Measurements from ENCODE around the gene CSHL1. TPM values are rescaled to one million over a fixed set of nuclear protein-coding genes. Genes with fewer than 3 reads are reported as not detected.

CSHL1 gene
- total RNA-seq: not detected
- long read RNA-seq: 0 reads

DNA sequence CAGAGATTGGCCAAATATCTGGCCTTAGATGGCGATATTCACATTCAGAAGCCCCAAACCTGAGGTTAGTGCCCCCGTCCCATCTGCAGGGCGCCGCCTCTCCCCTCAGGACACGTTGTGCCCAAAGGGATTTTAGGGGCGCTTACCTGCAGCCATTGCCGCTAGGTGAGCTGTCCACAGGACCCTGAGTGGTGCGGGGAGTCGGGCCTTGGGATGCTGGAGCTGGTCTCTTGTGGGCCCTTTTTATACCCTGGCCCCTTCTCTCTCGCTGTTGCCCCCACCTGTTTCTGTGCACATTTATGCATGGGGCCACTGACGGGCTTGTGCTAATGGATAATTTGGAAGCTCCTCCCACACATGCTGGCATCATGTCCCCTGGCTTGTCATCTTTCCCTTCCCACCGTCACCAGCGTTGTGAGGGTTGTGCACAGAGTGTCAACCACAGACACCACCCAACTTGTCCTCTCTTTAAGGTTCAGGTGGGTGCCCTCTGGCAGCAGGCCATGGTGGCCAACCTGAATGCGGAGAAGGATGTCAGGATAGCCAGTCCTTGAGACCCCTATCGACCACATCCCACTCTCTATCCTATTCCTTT, at the start of gene CSHL1:
Gene CSHL1, minus strand, starts transcription at position 218 of the 595 bp plus-strand sequence. Its CDS starts 62 bp downstream, at position 156.
- ATAC-seq (no peak), DNase-seq (no peak)
- intact Hi-C loops (cut with DNase I, micrococcal nuclease): loop anchor here (10.0 kb wide), 2 partner anchors 114 to 224 kb away; partner anchors contain the start of genes ERN1 (in 2 of the 2) and ICAM2 (in 1 of the 2)

- ATAC-seq (no peak), DNase-seq (no peak)
- intact Hi-C loops (cut with DNase I, micrococcal nuclease): no loop called here
Measured at GRCh38 chr17:63960430-63960829, 49.4 kb upstream of the CSHL1 start.

- ATAC-seq (no peak), DNase-seq (no peak)
- intact Hi-C loops (cut with DNase I, micrococcal nuclease): no loop called here
Measured at GRCh38 chr17:63960006-63960405, 48.9 kb upstream of the CSHL1 start.

- ATAC-seq (no peak), DNase-seq (no peak)
- intact Hi-C loops (cut with DNase I, micrococcal nuclease): no loop called here
Measured at GRCh38 chr17:63956296-63956920, 45.4 kb upstream of the CSHL1 start.

- DNase-seq (no peak), ATAC-seq (no peak)
- intact Hi-C loops (cut with DNase I, micrococcal nuclease): no loop called here
Measured at GRCh38 chr17:63955791-63956190, 44.7 kb upstream of the CSHL1 start.

- intact Hi-C loops (cut with DNase I, micrococcal nuclease): no loop called here
Measured at GRCh38 chr17:63955232-63955631, 44.2 kb upstream of the CSHL1 start.

DNA sequence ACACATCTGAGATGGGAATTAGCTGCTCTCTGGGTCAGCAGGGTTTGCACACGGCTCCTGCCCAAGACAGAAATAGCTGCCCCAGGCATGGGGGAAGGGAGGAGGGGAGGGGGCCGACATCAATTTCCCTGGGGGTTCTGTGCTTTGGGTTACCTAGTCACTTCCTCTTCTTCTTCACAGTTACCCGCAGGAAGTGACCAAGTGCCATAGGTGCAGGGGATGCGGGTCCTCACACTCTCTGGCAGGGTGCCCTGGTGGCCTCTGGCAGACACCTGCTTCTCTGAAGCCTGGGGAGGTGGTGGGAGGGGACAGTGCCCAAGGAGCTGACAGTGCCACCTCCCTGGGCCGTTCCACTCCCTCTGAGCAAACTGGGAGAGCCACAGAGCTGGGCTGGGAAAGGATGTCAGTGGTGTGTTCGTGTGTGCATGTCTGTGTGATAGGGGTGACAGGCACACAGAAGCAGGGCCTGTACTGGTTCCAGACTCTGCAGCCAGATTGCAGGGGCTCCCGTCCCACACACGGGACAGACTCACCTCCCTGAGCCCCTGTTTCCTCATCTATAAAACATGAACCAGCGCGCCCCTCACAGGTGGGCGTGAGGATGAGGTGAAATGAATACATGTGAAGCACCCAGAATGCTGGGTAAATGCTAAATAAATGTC, 43.5 kb upstream of the CSHL1 start:
- intact Hi-C loops (cut with DNase I, micrococcal nuclease): no loop called here
- ATAC-seq (peak; percentile 16), DNase-seq (peak in 1 of 2 donors; percentile 35)

More at GRCh38 chr17:63955232-63955631, 44.2 kb upstream of the CSHL1 start:
- no peak for ATAC-seq
- DNase-seq: no peak

DNA sequence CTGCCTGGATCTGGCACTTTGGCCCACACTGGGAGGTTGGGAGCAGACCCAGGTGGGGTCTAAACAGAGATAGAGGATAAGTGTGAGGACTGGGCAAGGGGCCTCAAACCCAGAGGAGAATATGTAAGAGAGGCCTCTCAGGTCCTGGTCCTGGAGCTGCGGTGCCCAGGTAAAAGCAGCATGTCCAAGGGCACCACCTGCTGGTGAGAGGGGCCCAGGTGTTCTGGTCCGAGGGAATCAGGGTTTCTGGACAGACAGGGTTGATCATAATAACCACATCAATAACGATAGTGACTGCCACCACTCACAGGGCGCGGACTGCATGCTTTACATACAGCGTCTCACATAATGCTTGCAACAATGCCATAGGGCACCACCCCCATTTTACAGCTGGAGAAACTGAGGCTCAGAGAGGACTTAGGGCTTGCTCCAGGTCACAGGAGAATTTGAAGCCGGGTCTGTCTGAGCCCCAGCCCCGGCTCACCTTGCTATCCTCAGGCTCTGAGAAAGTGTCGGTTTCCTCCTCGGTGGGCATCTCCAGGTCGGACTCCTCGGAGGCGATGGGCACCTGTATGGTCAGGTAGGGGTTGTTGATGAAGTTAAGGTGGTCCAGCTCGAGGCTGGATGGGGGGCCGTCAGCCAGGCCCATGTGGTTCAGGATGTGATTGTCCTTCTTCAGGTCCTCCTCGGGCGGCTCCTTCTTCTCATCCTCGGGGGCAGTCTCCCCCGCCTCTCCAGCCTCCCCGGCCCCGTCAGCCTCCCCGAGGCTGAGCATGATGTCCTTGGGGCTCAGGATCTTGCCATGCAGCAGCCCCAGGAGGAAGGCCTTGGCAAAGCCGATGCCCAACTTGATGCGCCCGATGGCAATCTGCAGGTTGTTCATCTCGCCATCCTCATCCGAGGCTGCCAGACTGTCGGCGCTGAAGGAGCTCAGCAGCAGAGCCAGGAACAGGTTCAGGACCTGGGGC, 40.2 kb upstream of the CSHL1 start:
- DNase-seq (peak in 1 of 2 donors; percentile 82), ATAC-seq (peak; percentile 69)
- intact Hi-C loops (cut with DNase I, micrococcal nuclease): no loop called here

GRCh38 chr17:63949576-63950250, 38.7 kb upstream of the CSHL1 start:
- DNase-seq (no peak), ATAC-seq (no peak)
- intact Hi-C loops (cut with DNase I, micrococcal nuclease): no loop called here

DNA sequence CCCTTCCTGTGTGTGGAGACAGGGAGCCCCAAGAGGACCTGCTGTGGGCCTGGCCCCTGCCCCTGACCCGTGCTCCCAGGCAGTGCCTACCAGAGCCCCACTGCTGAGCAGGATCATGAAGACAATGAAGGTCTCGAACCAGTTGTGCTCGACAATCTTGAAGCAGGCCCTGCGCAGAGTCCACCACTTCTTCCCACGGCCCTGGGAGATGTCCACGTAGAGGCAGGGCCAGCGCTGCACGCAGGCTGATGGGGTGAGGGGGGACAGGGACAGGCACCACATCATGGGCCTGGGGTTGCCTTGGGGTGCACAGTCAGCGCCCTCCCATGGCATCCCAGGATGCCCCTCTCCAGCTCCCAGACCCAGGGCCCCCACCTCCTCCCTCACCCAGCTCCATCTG, 37.5 kb upstream of the CSHL1 start:
- intact Hi-C loops (cut with DNase I, micrococcal nuclease): no loop called here
- ATAC-seq: no peak
- no peak for DNase-seq

- DNase-seq: no peak
- no peak for ATAC-seq
- intact Hi-C loops (cut with DNase I, micrococcal nuclease): no loop called here
Measured at GRCh38 chr17:63947711-63948330, 36.8 kb upstream of the CSHL1 start.

- intact Hi-C loops (cut with DNase I, micrococcal nuclease): no loop called here
- ATAC-seq (peak; percentile 80), DNase-seq (peak; percentile 33 to 62)
Measured at GRCh38 chr17:63946440-63947363, 35.6 kb upstream of the CSHL1 start.

- intact Hi-C loops (cut with DNase I, micrococcal nuclease): no loop called here
- no peak for ATAC-seq
- DNase-seq: no peak
Measured at GRCh38 chr17:63945784-63946439, 34.9 kb upstream of the CSHL1 start.

- ATAC-seq (no peak), DNase-seq (no peak)
- intact Hi-C loops (cut with DNase I, micrococcal nuclease): no loop called here
Measured at GRCh38 chr17:63944736-63945499, 33.9 kb upstream of the CSHL1 start.

DNA sequence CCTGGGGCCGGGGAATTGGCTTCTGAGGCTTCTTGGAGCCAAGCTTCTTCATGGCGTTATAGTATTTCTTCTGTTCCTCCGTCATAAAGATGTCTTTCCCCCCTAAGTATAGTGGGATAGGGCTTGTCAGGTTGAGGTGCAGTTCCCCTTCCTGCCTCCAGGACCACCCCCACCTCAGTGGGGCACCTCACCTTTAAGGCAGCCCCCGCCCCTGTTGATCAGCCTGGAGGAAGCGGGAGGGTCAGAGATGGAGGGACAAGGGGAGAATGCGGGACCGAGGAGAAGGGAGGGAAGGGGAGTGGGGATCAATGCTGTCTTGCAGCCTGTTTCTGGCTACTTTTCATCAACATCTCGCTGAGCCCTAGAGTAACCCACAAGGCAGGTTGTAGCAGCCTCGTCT, 32.7 kb upstream of the CSHL1 start:
- ATAC-seq: no peak
- intact Hi-C loops (cut with DNase I, micrococcal nuclease): no loop called here
- no peak for DNase-seq
